Measurements from ENCODE around the gene POC5.

- TF ChIP-seq CTCF (IDR thresholded peaks at IDR 0.05; ENCODE audit: control extremely low read depth in 1 of 3, insufficient read depth in 1 of 3, low read depth in 1 of 3, low read length in 3 of 3) = no peak
- TF ChIP-seq EP300 (IDR thresholded peaks at IDR 0.05; ENCODE audit: borderline replicate concordance in 1 of 2, low read depth in 2 of 2, low read length in 2 of 2) = no peak
- TF ChIP-seq POLR2AphosphoS5 (IDR thresholded peaks at IDR 0.05; ENCODE audit: low read depth, low read length) = no peak
- TF ChIP-seq MAX (IDR thresholded peaks at IDR 0.05) = no peak
- no peak for TF ChIP-seq KDM1A (IDR thresholded peaks at IDR 0.05; ENCODE audit: borderline replicate concordance, low read length)
- no peak for TF ChIP-seq SUZ12 (IDR thresholded peaks at IDR 0.05; ENCODE audit: low read length)
- TF ChIP-seq E2F6 (IDR thresholded peaks at IDR 0.05) = no peak
- TF ChIP-seq GTF2F1 (IDR thresholded peaks at IDR 0.05; ENCODE audit: borderline replicate concordance, low read depth, low read length) = no peak
- TF ChIP-seq EZH2 (IDR thresholded peaks at IDR 0.05; ENCODE audit: low read depth, low read length, severe bottlenecking) = no peak
- TF ChIP-seq SP2 (IDR thresholded peaks at IDR 0.05; ENCODE audit: low read length) = no peak
- no peak for TF ChIP-seq CHD2 (IDR thresholded peaks at IDR 0.05; ENCODE audit: low read length)
- no peak for TF ChIP-seq USF2 (IDR thresholded peaks at IDR 0.05; ENCODE audit: low read length)
- no peak for TF ChIP-seq SAP30 (IDR thresholded peaks at IDR 0.05; ENCODE audit: insufficient read depth, insufficient replicate concordance, low read length)
- TF ChIP-seq RFX5 (IDR thresholded peaks at IDR 0.05; ENCODE audit: borderline replicate concordance, low read depth, low read length) = no peak
These were observed 84.9 kb downstream of the POC5 start for GRCh38 chr5:75632321-75632720.

Data from H1 (cell line).